GM12874 (cell line): ENCODE measurements around the gene GPAM.

Experiments used
- TF ChIP-seq, protein P1 (sequence below): IDR thresholded peaks from 2 replicates; pipeline ENCODE4 v1.5.1; 2011; ENCODE audit warnings: low read depth, mild to moderate bottlenecking, control low read depth, low read length, moderate library complexity; ENCODE audit not compliant: insufficient read depth

Gene GPAM

GRCh38 chr10:112168733-112169132 lies 14.8 kb downstream of the GPAM start:
- TF ChIP-seq, protein P1, sequence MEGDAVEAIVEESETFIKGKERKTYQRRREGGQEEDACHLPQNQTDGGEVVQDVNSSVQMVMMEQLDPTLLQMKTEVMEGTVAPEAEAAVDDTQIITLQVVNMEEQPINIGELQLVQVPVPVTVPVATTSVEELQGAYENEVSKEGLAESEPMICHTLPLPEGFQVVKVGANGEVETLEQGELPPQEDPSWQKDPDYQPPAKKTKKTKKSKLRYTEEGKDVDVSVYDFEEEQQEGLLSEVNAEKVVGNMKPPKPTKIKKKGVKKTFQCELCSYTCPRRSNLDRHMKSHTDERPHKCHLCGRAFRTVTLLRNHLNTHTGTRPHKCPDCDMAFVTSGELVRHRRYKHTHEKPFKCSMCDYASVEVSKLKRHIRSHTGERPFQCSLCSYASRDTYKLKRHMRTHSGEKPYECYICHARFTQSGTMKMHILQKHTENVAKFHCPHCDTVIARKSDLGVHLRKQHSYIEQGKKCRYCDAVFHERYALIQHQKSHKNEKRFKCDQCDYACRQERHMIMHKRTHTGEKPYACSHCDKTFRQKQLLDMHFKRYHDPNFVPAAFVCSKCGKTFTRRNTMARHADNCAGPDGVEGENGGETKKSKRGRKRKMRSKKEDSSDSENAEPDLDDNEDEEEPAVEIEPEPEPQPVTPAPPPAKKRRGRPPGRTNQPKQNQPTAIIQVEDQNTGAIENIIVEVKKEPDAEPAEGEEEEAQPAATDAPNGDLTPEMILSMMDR, result no peak

GRCh38 chr10:112166800-112167199 lies 16.8 kb downstream of the GPAM start:
- TF ChIP-seq, protein P1, result no peak

- TF ChIP-seq, protein P1, result no peak
These were observed 21.6 kb downstream of the GPAM start for GRCh38 chr10:112161757-112162518.

GRCh38 chr10:112160834-112161233 lies 22.7 kb downstream of the GPAM start:
- TF ChIP-seq, protein P1, result no peak

GRCh38 chr10:112159469-112159868 lies 24.1 kb downstream of the GPAM start:
- TF ChIP-seq, protein P1, result no peak

DNA sequence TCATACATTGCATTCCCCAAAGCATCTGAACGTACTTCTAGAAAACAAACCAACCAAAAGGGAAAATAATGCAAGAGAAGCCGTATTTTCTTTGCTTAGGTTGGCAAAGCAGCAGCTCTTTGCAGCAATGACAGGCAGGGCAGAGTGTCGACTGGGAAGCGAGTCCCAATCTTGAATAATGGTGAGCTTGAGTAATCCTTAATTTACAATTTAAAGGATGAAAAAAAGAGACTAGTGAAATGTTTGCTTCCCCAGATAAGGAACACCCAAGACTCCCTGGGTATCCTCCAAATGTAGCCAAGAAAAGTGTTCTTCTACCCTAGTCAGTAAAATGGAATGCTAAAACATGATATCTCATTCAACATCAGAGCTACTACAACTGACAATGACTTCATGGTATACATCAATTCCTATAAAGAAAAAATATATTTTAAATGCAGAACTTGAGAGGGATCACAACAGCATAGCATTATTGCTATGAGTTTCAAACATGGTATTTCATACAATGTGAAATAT lies 32.0 kb downstream of the GPAM start:
- TF ChIP-seq, protein P1, result no peak

- TF ChIP-seq, protein P1, result no peak
These were observed 35.2 kb downstream of the GPAM start for GRCh38 chr10:112148331-112148730.
